IPS DF 6.9 (cell line): ENCODE measurements around the gene PPT2.

Experiments
- DNase-seq: peaks from one replicate; pipeline ENCODE4 v3.0.0-alpha.2; 2013; ENCODE audit warnings: low read depth, low spot score
- H3K27ac ChIP-seq: one replicate; pipeline ENCODE4 v1.5.1; 2013; ENCODE audit warnings: low read length, control low read depth
- H3K27me3 ChIP-seq: 2 replicates; pipeline ENCODE4 v1.6.1; 2013; ENCODE audit warnings: mild to moderate bottlenecking, low read length; ENCODE audit not compliant: control insufficient read depth, insufficient read depth
- H3K36me3 ChIP-seq: 2 replicates; pipeline ENCODE4 v1.6.1; 2013; ENCODE audit warnings: low read length; ENCODE audit not compliant: control insufficient read depth, insufficient read depth
- H3K4me1 ChIP-seq: 2 replicates; pipeline ENCODE4 v1.6.1; 2013; ENCODE audit warnings: low read length; ENCODE audit not compliant: control insufficient read depth, insufficient read depth
- H3K4me3 ChIP-seq: 2 replicates; pipeline ENCODE4 v1.5.1; 2013; ENCODE audit warnings: mild to moderate bottlenecking, low read length
- H3K9me3 ChIP-seq: 2 replicates; pipeline ENCODE4 v1.6.1; 2013; ENCODE audit warnings: low read length, inconsistent platforms; ENCODE audit not compliant: control insufficient read depth, insufficient read depth
- WGBS: extraction: QIAGEN DNeasy Blood & Tissue Kit; methylation state at CpG from one replicate; pipeline ENCODE4 v1.1.7; 2013; ENCODE audit warnings: mixed read lengths, missing lambda C conversion rate; ENCODE audit not compliant: insufficient read length, insufficient coverage; 5-methylcytosine and 5-hydroxymethylcytosine counted together

Gene PPT2

DNA sequence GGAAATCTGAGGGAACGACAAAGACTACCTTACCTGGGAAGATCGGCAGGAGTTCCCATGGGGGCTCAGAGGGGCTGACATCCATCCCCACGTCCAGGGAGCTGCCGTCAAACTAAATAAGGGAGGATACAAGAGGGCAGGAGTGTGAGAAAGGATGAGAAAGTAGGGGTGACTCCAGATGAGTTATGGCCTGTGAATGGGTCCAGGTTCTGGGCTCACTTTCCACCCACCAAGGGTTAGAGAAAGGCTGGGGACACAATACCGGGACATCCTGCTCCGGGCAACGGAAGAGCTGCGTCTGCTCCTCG is 26.6 kb upstream of the PPT2 start:
- H3K27ac ChIP-seq = no peak overlapping the region
- no peaks in the 10 kb centered on the region for H3K36me3 ChIP-seq
- no peaks in the 10 kb centered on the region for H3K9me3 ChIP-seq
- no peak for DNase-seq
- H3K27me3 ChIP-seq = no peaks in the 10 kb centered on the region
- H3K4me1 ChIP-seq = no peaks in the 10 kb centered on the region
- WGBS = no CpG with 5 or more reads among the region's 9 CpGs
- H3K4me3 ChIP-seq = peak overlapping the region; percentile 95; the same call in 1 of the 2 replicates

GRCh38 chr6:32127717-32128592 is 26.0 kb upstream of the PPT2 start, which contains the start of gene ATF6B:
TSS of gene ATF6B (minus strand) at chr6:32128246. CDS start at chr6:32128207, 39 bp downstream.
- Histone ChIP-seq H3K4me1 (no peaks in the 10 kb centered on the region), H3K4me3 (peak within 1 kb of the TSS; percentile 95), H3K36me3 (no peaks in the 10 kb centered on the region), H3K9me3 (no peaks in the 10 kb centered on the region), H3K27me3 (no peaks in the 10 kb centered on the region), H3K27ac (no peak within 1 kb of the TSS)
- DNase-seq = peak; percentile 97
- WGBS = no CpG with 5 or more reads among the region's 44 CpGs

- no peaks in the 10 kb centered on the region for H3K27me3 ChIP-seq
- no peak for DNase-seq
- no peaks in the 10 kb centered on the region for H3K9me3 ChIP-seq
- H3K36me3 ChIP-seq = no peaks in the 10 kb centered on the region
- no peaks in the 10 kb centered on the region for H3K4me1 ChIP-seq
- H3K4me3 ChIP-seq = no peak overlapping the region
- WGBS = no CpG with 5 or more reads among the region's 13 CpGs
- H3K27ac ChIP-seq = no peak overlapping the region
Measured at GRCh38 chr6:32128751-32129296, 25.1 kb upstream of the PPT2 start.

- Histone ChIP-seq H3K27me3 (no peaks in the 10 kb centered on the region), H3K4me1 (no peaks in the 10 kb centered on the region), H3K36me3 (no peaks in the 10 kb centered on the region), H3K4me3 (peak overlapping the region; percentile 91; the same call in 1 of the 2 replicates), H3K27ac (no peak overlapping the region), H3K9me3 (no peaks in the 10 kb centered on the region)
- DNase-seq = no peak
- WGBS = no CpG with 5 or more reads among the region's 22 CpGs
Measured at GRCh38 chr6:32129297-32130088, 24.4 kb upstream of the PPT2 start.

- Histone ChIP-seq H3K27ac (no peak overlapping the region), H3K9me3 (no peaks in the 10 kb centered on the region), H3K27me3 (no peaks in the 10 kb centered on the region), H3K36me3 (no peaks in the 10 kb centered on the region), H3K4me1 (no peaks in the 10 kb centered on the region), H3K4me3 (no peak overlapping the region)
- DNase-seq = no peak
- no CpG with 5 or more reads among the region's 14 CpGs for WGBS
Measured at GRCh38 chr6:32131439-32131948, 22.4 kb upstream of the PPT2 start.

DNA sequence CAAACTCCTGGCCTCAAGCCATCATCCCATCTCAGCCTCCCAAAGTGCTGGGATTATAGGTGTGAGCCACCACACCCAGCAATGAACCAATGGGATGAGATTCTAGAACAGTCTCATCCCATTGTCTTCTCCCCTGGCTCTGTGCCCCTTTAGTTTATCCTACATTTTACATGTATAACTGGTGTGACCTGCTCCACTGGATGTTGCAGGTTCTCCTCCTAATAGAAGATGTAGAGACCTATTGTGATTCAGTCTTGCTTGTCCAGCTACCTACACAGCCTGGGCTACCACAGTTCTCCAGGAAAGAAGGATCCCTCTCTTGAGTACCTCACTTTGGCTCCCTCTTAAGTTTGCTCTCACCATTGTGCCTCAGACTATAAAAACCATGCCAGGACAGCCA is 21.8 kb upstream of the PPT2 start:
- Histone ChIP-seq H3K36me3 (no peaks in the 10 kb centered on the region), H3K27ac (no peak overlapping the region), H3K4me3 (no peak overlapping the region), H3K9me3 (no peaks in the 10 kb centered on the region), H3K27me3 (no peaks in the 10 kb centered on the region), H3K4me1 (no peaks in the 10 kb centered on the region)
- no peak for DNase-seq

DNA sequence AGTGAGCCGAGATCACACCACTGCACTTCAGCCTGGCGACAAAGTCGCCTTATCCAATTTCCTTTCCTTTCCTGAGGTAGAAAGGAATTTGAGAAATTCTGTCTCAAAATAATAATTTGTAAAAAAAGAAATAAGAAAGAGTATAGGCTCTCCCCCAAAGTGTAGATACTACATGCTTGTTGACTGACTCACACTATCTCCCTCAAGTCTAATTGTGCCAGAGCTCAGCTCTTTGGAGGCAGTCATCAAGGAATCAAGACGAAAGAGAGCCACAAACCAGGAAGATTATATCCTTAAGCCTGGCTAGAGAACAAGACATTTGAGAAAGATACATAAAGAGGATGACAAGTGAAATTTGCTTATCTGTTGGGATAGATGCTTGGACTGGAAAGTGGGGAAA is 20.2 kb upstream of the PPT2 start:
- no peaks in the 10 kb centered on the region for H3K36me3 ChIP-seq
- H3K27me3 ChIP-seq = no peaks in the 10 kb centered on the region
- H3K4me3 ChIP-seq = no peak overlapping the region
- no peaks in the 10 kb centered on the region for H3K9me3 ChIP-seq
- WGBS = no CpG with 5 or more reads among the region's 4 CpGs
- H3K27ac ChIP-seq = no peak overlapping the region
- no peaks in the 10 kb centered on the region for H3K4me1 ChIP-seq
- DNase-seq = no peak

- Histone ChIP-seq H3K27me3 (no peaks in the 10 kb centered on the region), H3K27ac (no peak overlapping the region), H3K4me3 (no peak overlapping the region), H3K9me3 (no peaks in the 10 kb centered on the region), H3K36me3 (no peaks in the 10 kb centered on the region), H3K4me1 (no peaks in the 10 kb centered on the region)
- no peak for DNase-seq
Measured at GRCh38 chr6:32137454-32137853, 16.5 kb upstream of the PPT2 start.

DNA sequence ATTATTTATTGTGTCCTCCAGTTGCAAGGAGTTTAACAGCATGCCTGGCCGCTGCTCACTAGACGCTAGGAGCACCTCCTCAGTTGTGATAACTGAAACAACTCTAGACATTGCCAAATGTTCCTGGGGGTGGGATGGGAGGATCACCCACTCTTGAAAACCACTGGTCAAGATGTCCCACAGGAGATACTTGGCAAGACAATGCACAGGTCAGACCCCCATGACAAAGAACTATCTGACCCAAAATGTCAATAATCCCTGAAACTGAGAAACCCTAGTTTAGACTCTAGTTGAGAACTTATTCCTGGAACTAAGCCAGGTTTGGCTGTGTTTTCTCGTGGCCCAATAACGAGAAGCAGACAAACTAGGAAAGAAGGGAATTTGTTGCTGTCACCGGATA is 14.4 kb upstream of the PPT2 start:
- Histone ChIP-seq H3K4me3 (no peak overlapping the region), H3K36me3 (no peaks in the 10 kb centered on the region), H3K4me1 (no peaks in the 10 kb centered on the region), H3K27ac (no peak overlapping the region), H3K9me3 (no peaks in the 10 kb centered on the region), H3K27me3 (no peaks in the 10 kb centered on the region)
- no CpG with 5 or more reads among the region's 5 CpGs for WGBS
- DNase-seq = no peak

DNA sequence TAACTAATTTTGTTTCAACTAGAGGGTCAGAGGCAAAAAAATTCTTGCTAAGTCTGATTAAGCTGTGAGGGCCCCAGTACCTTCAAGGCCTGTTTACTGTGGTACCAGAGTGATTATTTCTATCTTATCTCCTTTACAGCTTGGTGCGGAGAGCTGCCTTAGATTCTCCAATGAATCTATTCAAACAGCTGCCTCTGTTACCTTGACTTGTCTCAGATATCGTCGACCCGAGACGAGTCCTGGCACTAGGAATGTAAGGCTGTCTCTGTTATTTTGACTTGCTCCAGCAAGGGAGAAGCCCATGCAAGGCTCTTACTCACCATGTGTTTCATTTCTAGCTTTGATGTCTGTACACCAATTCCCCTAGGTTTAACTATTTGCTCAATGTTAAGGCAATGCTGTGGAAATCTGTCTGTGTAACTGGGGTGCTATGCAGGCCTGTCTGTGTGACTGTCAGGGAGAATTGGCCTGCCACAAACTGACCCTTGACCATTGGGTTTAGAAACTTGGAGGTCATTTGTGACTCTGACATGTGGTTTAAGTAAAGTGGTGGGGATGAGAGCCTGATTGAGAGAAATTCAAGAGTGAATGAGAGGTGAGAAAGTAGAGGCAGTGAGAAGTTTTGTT is 13.4 kb upstream of the PPT2 start:
- no peak for DNase-seq
- Histone ChIP-seq H3K4me3 (no peak overlapping the region), H3K27ac (no peak overlapping the region), H3K9me3 (no peaks in the 10 kb centered on the region), H3K4me1 (no peaks in the 10 kb centered on the region), H3K27me3 (no peaks in the 10 kb centered on the region), H3K36me3 (no peaks in the 10 kb centered on the region)
- WGBS = no CpG with 5 or more reads among the region's 5 CpGs
